DMS53 treated with DMSO at 0.1 percent for 48 hours (cell line): ENCODE data around the gene AHRR.
"Not testable (repeated sequence)": the region's sequence is repeated elsewhere in the genome, so short reads cannot be mapped to it uniquely, and the experiment has no call there.

ENCODE experiments used
- DNase-seq: peaks from one replicate; lab custom pipeline; 2025; ENCODE audit not compliant: unreplicated experiment; lab: John Stamatoyannopoulos, UW

AHRR gene

GRCh38 chr5:407051-407450 is 85.5 kb downstream of the AHRR start:
- DNase-seq = no peak

DNA sequence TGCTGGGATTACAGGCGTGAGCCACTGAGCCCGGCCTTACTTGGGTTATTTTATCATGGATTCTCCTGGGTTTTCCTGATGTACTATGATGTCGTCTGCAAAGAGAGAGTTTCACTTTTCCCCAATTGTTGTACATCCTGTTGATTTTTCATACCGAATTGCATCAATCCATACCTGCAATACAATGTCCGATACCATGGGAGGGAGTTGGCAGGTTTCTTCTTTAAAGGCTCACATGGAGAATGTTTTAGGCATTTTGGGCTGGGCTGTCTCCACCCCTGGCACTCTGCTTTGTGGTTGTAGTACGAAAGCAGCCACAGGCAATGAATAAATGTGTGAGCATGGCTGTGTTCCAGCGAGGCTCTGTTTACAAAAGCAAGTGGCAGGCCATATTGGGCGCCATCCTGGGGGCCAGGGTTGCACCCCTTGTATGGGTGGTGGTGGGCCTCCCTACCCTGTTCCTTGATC is 86.3 kb downstream of the AHRR start:
- no peak for DNase-seq

- DNase-seq = no peak
Observed at GRCh38 chr5:410911-411517, 89.5 kb downstream of the AHRR start.

DNA sequence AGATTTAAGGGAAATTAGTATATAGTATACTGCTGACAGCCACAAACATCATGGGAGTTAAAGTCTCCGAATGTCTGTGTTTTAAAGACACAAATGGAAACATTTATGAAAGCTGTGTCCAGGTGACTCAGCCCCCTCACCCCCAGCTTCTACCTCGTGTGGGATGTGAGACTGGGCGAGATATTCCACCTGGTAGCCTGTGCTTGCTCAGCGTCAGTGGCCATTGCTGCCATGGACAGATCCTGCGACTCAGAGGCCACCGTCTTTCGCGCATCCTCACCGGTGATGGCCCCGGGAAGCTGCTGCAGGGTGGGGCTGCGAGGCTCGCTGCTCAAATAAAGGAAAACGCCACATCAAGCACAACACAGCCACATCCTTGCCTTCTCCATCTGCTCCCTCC is 90.2 kb downstream of the AHRR start:
- DNase-seq = no peak

DNA sequence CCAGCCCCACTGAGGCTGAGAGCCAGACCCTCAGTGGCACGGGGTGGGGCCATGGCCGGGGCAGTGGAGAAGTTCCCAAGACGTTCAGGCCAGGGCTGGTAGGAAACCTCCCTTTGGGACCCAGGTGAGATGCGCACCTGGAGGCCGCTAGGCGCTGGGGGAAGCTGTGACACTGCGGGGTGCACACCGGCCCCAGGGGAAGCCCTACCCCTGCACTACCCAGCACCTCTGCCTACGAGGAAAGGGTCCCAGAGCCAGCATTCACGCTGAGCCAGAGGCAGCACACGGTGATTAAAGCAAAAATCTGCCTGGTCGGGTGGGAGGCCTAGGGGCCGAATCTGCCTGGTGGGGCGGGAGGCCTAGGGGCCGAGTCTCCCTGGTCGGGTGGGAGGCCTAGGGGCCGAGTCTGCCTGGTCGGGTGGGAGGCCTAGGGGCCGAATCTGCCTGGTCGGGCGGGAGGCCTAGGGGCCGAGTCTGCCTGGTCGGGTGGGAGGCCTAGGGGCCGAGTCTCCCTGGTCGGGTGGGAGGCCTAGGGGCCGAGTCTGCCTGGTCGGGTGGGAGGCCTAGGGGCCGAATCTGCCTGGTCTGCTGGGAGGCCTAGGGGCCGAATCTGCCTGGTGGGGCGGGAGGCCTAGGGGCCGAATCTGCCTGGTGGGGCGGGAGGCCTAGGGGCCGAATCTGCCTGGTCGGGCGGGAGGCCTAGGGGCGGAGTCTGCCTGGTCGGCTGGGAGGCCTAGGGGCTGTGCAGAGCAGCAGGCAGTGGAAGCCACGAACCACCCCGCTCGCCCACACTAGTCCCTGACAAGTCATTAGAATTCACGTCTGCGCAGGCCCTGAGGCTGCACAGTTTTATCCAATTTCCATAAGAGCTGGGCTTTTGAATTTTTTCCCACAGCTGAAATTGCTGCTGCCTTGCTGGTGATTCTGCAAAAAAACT is 93.7 kb downstream of the AHRR start:
- not testable (repeated sequence) for DNase-seq

DNA sequence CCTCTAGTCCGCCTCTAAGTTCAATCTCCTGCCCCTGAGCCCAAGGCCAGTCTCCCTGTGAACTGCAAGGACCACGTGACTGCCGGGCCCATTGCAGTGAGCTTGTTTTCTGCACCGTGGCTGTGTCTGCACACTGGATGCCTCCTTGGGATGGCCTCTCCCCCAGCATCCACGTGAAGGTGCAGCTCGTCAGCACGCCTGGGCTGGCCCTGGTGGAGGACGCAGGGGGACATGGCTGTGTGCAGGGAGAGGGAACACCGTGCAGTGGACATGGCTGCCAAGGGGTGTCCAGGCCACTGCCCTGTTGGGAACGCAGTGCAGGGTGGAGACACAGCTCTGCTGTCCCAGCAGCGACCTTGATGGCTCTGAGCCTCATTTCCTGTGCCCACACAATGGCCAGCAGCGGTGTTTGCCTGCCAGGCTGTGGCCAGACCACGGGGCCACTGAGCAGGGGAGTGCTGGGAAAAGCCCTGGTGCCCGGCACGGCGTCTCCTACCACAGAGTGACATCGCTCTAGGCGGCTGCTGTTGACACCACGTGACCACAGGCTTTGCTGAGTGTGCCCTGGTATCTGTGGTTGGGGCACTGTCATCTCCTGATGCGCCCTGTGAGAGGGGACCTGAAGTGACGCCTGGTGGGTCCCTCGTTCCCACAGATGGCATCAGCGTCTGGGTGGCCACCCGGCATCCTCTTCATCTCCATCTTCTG is 94.6 kb downstream of the AHRR start:
- no peak for DNase-seq

DNA sequence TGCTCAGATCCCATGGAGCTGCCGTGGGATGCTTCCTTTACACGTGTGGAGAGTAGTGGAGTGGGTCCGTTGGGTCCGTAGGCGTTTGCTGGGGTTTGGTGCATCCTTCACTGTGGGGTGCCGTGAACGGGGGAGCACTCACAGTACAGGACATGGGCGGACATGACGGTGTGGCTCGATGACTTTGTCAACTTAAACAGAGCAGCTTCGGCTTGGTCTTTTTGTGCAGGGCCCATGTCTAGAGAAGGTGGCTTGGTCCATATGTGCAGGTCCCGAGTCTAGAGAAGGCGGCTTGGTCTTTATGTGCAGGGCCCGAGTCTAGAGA is 95.1 kb downstream of the AHRR start:
- no peak for DNase-seq

- no peak for DNase-seq
Observed at GRCh38 chr5:417301-418161, 96.0 kb downstream of the AHRR start.

- peak; percentile 29 for DNase-seq
Observed at GRCh38 chr5:418162-419121, 96.9 kb downstream of the AHRR start.

DNA sequence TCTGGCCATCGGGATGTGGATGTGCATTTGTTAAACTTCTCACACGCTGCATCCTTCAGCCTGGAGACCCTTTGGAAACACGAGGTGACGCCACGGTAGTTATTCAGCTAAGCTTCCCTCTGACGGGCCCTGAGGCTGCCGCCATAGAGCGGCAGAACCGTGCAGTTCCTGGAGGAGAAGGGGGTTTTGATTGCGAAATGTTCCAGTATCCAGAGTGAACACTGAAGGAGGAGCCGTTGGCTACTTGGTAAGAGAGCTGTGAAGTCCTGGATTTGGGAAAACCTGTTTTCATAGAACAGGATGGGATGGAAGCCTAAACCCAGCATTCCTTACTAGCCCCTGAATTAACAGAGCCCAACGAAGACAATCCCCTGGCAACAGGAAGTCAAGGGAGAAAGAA is 98.5 kb downstream of the AHRR start:
- DNase-seq = no peak

DNA sequence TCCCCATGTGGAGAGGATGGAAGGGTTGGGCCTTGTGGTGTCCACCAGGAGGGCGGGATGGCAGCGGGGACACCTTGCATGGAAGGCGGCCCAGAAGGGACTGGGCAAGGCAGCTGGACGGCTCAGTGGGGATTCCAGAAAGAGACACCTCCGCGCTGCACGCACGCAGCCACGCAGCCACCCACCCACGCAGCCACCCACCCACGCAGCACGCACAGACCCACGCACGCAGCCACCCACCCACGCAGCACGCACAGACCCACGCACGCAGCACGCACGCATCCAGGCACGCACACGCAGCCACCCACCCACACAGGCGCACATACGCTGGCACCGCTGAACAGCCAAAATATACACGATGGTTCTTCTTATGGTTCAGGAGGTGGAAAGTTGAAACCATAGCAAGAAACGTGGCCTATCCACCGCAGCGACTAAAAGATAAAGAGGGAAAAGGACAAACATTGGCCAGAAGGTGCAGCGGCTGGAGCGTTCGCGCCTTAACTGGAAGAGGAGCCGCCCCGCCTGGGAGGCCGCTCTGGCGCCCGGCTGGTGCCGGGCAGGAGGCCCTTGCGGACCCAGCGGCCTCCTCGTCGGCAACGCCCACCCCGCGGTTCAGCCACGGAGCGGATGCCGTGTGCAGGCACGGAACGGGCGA is 99.2 kb downstream of the AHRR start:
- DNase-seq = no peak

- DNase-seq = no peak
Observed at GRCh38 chr5:421287-421880, 99.9 kb downstream of the AHRR start.

DNA sequence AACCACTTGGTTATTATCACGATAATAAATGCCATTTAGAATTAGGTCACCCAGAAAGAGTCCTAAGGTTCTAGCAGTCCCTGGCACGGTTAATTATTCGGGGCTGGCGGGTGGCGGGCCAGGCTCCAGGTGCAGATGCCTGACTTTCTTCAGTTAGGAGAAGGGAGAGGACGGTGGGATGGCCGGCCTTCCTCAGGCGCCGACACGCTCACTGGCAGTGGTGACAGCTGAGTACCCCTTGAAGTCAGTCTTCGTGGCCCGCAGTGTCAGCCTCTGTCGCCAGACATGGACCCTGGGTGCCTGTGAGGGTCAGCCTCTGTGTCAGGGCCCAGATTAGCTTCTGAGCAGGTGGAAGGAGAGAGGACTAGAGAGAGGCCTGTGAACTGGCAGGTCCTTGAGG is 100.4 kb downstream of the AHRR start:
- no peak for DNase-seq

DNA sequence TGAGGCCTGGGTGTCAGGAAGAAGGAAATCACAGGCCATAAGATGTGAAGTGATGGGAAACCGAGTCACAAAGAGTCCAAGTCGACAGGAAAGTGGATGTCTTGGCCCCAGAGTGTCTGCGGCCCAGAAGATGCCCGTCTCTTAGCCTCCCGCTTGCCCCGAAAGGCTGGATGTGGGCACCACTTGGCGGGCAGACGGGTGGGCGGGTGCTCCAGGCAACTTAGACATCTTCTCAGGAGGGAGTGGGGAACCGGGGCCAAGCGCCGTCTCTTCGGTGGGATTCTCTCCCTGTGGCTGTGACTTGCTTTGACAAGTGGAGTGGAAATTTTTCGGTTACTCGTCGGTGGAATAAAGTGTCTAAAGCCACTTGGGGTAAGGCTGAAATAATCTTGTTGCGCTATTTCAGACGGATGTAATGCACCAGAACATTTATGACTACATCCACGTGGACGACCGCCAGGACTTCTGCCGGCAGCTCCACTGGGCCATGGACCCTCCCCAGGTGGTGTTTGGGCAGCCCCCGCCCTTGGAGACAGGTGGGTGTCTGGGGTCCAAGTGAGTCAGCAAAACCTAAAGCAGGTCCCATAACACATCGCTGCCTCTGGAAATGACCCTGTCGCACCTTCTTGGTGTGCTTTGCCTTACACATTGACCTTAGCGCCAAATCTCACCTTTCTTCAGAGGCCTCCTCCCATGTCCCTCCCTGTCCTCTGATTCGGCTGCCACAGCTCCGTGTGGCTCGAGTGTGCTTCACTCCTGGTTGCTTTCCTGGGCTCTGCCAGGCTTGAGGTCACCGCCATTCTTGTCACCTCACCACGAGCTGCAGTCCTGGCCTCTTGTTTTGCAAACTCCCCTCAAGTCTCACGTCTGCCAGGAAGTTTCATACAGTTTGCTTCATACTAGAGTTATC is 101.1 kb downstream of the AHRR start:
- DNase-seq = no peak

- DNase-seq = no peak
Observed at GRCh38 chr5:423233-423565, 101.7 kb downstream of the AHRR start.

DNA sequence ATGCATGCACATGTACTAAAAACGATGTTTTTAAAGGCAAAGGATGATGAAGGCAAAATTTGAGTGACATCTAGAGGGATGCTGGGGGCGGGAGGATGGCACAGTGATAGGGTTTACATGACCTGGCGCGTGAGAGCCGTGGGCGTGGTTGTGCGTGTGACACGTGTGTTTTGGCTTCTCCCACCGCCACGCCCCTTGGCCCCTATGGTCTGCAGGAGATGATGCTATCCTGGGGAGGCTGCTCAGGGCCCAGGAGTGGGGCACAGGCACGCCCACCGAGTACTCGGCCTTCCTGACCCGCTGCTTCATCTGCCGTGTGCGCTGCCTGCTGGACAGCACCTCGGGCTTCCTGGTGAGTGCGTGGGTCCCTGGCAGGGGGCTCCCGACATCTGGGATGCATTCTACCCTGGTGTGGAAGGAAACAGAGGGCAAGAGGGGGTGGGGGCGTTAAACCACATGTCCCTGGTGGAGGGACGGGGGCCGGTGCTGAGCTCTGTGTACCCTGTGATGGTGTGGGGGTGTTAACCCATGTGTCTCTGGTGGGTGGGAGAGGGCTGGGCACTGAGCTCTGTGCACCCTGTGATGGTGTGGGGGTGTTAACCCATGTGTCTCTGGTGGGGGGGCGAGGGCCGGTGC is 102.2 kb downstream of the AHRR start:
- no peak for DNase-seq

GRCh38 chr5:424301-425110 is 103.0 kb downstream of the AHRR start:
- no peak for DNase-seq
